ENCODE data around the gene DDX51. TPM values are rescaled to one million over a fixed set of nuclear protein-coding genes. Genes with fewer than 3 reads are reported as not detected.

The DDX51 gene
- total RNA-seq, 1 experiment from 2014 or later = 29.3 TPM

DNA sequence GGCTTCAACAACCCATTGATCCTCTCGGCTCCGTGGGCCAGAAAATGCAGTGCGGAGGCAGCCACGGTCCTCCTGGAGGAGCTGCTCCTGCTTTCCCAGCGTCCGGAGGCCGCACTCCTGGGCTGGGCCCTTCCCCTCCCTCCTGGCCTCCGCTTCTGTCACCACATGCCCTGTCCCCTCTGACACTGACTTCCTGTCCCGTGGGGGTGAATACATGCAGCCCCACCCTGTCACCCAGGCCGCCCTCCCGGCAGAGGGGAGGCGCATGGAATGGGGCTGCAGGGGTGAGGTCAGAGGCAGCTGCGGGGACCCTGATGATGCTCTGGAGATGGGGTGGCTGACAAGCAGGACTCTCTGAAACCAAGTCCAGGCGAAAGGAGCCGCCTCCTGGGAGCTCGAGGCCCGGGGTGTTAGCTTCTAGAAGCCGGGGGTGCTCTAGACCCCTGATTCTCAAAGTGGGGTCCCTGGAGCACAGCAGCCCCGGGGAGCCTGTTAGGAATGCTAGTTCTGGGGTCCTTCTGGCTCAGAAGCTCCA, 32.3 kb upstream of the DDX51 start:
- peaks cover 4% of the 10 kb centered on the region; the same call in 1 of the 2 replicates for H3K4me1 ChIP-seq (ENCODE audit: control insufficient read depth, insufficient read depth, low read length)
- TF ChIP-seq, protein P1, sequence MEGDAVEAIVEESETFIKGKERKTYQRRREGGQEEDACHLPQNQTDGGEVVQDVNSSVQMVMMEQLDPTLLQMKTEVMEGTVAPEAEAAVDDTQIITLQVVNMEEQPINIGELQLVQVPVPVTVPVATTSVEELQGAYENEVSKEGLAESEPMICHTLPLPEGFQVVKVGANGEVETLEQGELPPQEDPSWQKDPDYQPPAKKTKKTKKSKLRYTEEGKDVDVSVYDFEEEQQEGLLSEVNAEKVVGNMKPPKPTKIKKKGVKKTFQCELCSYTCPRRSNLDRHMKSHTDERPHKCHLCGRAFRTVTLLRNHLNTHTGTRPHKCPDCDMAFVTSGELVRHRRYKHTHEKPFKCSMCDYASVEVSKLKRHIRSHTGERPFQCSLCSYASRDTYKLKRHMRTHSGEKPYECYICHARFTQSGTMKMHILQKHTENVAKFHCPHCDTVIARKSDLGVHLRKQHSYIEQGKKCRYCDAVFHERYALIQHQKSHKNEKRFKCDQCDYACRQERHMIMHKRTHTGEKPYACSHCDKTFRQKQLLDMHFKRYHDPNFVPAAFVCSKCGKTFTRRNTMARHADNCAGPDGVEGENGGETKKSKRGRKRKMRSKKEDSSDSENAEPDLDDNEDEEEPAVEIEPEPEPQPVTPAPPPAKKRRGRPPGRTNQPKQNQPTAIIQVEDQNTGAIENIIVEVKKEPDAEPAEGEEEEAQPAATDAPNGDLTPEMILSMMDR (IDR thresholded peaks at IDR 0.05) = no peak
- TF ChIP-seq TCF7L2 (IDR thresholded peaks at IDR 0.05; ENCODE audit: low read depth, low read length) = no peak
- no peak for TF ChIP-seq POLR2AphosphoS5 (IDR thresholded peaks at IDR 0.05; ENCODE audit: low read depth, low read length)
- TF ChIP-seq, protein P2, sequence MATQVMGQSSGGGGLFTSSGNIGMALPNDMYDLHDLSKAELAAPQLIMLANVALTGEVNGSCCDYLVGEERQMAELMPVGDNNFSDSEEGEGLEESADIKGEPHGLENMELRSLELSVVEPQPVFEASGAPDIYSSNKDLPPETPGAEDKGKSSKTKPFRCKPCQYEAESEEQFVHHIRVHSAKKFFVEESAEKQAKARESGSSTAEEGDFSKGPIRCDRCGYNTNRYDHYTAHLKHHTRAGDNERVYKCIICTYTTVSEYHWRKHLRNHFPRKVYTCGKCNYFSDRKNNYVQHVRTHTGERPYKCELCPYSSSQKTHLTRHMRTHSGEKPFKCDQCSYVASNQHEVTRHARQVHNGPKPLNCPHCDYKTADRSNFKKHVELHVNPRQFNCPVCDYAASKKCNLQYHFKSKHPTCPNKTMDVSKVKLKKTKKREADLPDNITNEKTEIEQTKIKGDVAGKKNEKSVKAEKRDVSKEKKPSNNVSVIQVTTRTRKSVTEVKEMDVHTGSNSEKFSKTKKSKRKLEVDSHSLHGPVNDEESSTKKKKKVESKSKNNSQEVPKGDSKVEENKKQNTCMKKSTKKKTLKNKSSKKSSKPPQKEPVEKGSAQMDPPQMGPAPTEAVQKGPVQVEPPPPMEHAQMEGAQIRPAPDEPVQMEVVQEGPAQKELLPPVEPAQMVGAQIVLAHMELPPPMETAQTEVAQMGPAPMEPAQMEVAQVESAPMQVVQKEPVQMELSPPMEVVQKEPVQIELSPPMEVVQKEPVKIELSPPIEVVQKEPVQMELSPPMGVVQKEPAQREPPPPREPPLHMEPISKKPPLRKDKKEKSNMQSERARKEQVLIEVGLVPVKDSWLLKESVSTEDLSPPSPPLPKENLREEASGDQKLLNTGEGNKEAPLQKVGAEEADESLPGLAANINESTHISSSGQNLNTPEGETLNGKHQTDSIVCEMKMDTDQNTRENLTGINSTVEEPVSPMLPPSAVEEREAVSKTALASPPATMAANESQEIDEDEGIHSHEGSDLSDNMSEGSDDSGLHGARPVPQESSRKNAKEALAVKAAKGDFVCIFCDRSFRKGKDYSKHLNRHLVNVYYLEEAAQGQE (IDR thresholded peaks at IDR 0.05; ENCODE audit: insufficient read depth in 1 of 2, low read depth in 2 of 2, low read length in 1 of 2) = no peak
- no peak for TF ChIP-seq SIN3A (IDR thresholded peaks at IDR 0.05; ENCODE audit: borderline replicate concordance, insufficient read depth, low read depth, low read length)
- ChIA-PET CTCF (no interaction called here), POLR2A (no interaction called here)
- in situ Hi-C loops (cut with HindIII; ENCODE audit: low pct_unique_long_range_greater_than_20kb, low sequenced_read_pairs) = no loop called here
- ATAC-seq (no peak), DNase-seq (ENCODE audit: low read depth, low spot score) (no peak)
- no peaks in the 10 kb centered on the region for H3K27me3 ChIP-seq (ENCODE audit: control insufficient read depth, insufficient read depth, low read length)
- no peaks in the 10 kb centered on the region for H3K36me3 ChIP-seq (ENCODE audit: control insufficient read depth, insufficient read depth, low read length)
- no peaks in the 10 kb centered on the region for H3K9me3 ChIP-seq (ENCODE audit: control insufficient read depth, insufficient read depth, low read depth, low read length)
- no peak overlapping the region for H3K27ac ChIP-seq (ENCODE audit: low read length)
- no TSS peak for BruUV-seq (replicated peaks)
- no peak overlapping the region for H3K4me3 ChIP-seq (ENCODE audit: low read depth in 2 of 2, low read length in 2 of 2)
- intact Hi-C loops (cut with micrococcal nuclease; ENCODE audit: unreplicated experiment) = no loop called here

DNA sequence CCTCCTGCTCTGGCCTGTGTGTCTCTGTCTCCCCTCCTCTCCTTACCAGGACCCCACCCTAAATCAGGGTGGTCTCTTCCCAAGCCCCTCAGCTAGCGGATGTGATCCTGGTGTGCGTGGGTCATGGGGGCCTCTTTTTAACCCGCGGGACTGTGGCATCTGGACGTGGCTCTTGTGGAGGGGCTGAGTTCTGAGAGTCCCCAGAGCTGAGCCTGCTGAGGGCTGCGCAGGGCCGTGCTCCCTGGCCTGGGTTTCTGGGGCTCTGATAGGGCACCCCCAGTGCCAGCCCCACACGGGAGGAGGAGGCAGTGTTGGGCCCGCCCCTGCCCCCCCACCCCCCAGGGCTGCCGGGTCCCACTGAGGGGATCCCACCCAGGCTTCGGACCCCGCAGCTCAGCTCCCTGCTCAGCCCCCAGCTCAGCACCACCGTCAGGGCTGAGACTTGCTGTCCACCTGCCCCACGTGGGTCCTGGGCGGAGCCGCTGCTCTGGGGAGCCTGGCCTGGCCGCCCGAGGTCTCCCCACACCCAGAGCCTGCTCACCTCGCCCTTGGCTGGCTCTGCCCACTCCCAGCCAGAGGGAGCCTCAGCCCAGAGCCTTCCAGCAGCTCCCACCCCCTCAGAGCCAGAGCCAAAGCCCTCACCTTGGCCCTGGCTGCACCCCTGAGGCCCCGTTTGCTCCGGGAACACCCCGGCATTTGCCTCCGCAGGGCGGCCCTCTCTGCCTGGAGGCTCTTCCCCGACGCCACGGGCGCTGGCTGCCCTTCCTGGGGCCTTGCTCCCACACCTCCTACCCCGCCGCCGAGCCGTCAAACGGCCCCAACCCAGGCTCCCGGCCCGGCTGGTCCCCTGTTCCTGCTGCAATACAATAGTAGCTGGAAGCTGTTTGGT, 31.6 kb upstream of the DDX51 start:
- ATAC-seq = no peak
- intact Hi-C loops (cut with micrococcal nuclease; ENCODE audit: unreplicated experiment) (no loop called here), in situ Hi-C loops (cut with HindIII; ENCODE audit: low pct_unique_long_range_greater_than_20kb, low sequenced_read_pairs) (no loop called here)
- no peak for DNase-seq (ENCODE audit: low read depth, low spot score)
- no TSS peak for BruUV-seq (replicated peaks)
- Histone ChIP-seq H3K4me1 (ENCODE audit: control insufficient read depth, insufficient read depth, low read length) (peaks cover 4% of the 10 kb centered on the region; the same call in 1 of the 2 replicates), H3K4me3 (ENCODE audit: low read depth in 2 of 2, low read length in 2 of 2) (no peak overlapping the region), H3K9me3 (ENCODE audit: control insufficient read depth, insufficient read depth, low read depth, low read length) (no peaks in the 10 kb centered on the region), H3K27ac (ENCODE audit: low read length) (no peak overlapping the region), H3K36me3 (ENCODE audit: control insufficient read depth, insufficient read depth, low read length) (no peaks in the 10 kb centered on the region), H3K27me3 (ENCODE audit: control insufficient read depth, insufficient read depth, low read length) (no peaks in the 10 kb centered on the region)
- CTCF ChIA-PET = no interaction called here
- POLR2A ChIA-PET = no interaction called here
- TF ChIP-seq, protein P1 (IDR thresholded peaks at IDR 0.05) = no peak
- TF ChIP-seq TCF7L2 (IDR thresholded peaks at IDR 0.05; ENCODE audit: low read depth, low read length) (no peak), POLR2AphosphoS5 (IDR thresholded peaks at IDR 0.05; ENCODE audit: low read depth, low read length) (no peak), SIN3A (IDR thresholded peaks at IDR 0.05; ENCODE audit: borderline replicate concordance, insufficient read depth, low read depth, low read length) (no peak)
- TF ChIP-seq, protein P2 (IDR thresholded peaks at IDR 0.05; ENCODE audit: insufficient read depth in 1 of 2, low read depth in 2 of 2, low read length in 1 of 2) = no peak

All from Panc1 (cell line).